Stimulated activated CD4-positive, alpha-beta T cell treated with anti-CD3 and anti-CD28 coated beads, TNF-alpha, amount 100 ng/mL, for 48 hours (primary cell): ENCODE measurements around the gene PUS7.
"Not testable (repeated sequence)": the region's sequence is repeated elsewhere in the genome, so short reads cannot be mapped to it uniquely, and the experiment has no call there.

Experiments
- DNase-seq, 3 donors: peaks; one replicate each; pipeline ENCODE4 v3.0.0-alpha.2; 2020; ENCODE audit warnings: low read depth in 3 of 3

Gene PUS7

GRCh38 chr7:105496521-105496920 lies 25.6 kb downstream of the PUS7 start:
- no peak for DNase-seq

GRCh38 chr7:105493923-105494315 lies 28.2 kb downstream of the PUS7 start:
- DNase-seq = no peak

- DNase-seq = no peak
Measured at GRCh38 chr7:105493196-105493922, 28.7 kb downstream of the PUS7 start.

- no peak for DNase-seq
Measured at GRCh38 chr7:105489409-105489808, 32.7 kb downstream of the PUS7 start.

DNA sequence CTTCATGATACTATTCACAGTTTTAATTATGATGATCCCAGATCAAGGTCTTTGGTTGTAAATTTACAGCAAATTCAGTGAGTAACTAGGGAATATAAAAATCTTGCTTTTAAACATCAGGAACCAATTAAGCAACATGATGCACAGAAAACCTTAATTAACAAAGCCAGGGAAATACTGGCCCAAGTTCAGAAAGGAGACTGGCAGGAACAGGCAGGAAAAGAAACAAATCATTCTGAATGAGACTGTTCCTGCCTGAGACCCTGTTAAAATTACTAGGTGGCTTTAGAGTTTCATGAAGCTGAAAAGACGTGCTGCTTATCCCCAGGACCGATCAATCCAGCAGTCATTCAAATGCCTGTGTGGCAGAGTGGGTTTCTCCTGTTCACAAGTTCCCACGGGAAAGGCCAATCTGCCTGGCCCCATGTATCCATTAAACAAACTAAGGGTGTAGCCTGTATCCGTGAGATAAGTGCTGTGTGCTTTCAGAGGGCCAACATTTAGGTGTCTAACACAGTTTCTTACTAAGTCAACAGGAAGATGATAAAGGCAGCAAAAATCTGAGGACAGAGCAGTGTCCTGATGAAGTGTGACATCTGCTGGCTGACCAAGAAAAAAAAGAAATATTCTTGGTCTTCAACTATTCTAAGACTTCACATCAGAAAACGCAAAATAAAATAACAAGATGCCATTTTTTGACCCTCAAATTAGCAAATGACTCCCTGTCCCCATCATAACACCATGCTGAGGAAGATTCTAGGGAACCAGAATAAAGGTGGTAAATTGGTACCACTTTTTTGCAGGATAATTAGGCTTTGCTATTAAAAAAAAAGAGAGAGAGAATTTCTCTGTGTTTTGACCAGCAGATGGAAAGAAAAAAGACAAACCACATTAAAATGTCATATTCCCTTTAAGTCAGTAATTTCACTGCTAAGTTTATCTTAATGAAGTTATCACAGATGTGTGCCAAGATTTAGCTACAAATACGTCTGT lies 34.2 kb downstream of the PUS7 start:
- DNase-seq = no peak

GRCh38 chr7:105480931-105481330 lies 41.1 kb downstream of the PUS7 start:
- no peak for DNase-seq

DNA sequence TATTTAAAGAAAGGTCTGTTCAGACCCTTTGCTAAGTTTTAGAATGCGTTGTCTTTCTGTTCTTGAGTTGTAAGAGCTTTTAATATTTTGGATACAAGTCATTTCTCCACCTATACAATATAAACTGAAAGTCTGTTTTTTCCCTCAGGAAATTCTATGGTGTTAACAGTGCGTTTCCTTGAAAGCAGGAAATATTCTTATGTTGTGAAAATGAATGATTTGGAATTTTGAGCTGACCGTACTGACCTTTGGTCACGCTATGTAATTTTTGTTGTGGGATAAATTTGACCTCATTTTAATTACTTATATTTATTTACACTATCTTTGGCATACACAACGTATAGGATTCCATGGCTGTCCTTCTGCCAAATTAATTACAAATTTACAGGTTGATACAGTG lies 43.5 kb downstream of the PUS7 start:
- no peak for DNase-seq

GRCh38 chr7:105477908-105478307 lies 44.2 kb downstream of the PUS7 start:
- DNase-seq = no peak

GRCh38 chr7:105474045-105474444 lies 48.0 kb downstream of the PUS7 start:
- no peak for DNase-seq

DNA sequence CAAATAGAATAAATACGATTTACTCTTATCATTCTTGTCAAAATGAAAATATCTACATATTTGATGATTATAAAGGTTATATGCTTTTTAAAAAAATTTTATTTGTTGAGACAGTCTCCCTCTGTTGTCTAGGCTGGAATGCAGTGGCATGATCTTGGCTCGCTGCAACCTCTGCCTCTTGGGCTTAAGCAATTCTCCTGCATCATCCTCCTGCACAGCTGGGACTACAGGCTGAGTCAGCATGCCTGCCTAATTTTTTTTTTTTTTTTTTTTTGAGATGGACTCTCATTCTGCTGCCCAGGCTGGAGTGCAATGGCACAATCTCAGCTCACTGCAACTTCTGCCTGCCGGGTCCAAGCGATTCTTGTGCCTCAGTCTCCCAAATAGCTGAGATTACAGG lies 48.9 kb downstream of the PUS7 start:
- no peak for DNase-seq

DNA sequence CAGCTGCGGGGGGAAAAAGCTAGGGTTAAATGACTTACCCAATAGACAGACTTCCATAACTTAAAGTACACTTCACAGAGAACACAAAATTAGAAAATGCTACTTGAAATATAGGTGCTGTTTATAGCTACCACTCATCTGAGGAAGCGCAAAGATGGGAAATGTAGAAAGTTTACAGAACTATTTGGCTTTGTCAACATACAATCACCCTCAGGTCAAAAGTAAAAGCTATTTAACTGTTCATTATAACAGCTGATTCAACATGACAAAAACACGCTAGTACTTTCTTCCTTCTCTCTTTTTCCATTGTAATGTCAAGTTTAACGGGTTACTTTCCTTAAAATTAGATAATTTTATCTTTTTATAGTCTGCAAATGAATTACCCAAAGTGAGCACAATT lies 51.2 kb downstream of the PUS7 start:
- no peak for DNase-seq

DNA sequence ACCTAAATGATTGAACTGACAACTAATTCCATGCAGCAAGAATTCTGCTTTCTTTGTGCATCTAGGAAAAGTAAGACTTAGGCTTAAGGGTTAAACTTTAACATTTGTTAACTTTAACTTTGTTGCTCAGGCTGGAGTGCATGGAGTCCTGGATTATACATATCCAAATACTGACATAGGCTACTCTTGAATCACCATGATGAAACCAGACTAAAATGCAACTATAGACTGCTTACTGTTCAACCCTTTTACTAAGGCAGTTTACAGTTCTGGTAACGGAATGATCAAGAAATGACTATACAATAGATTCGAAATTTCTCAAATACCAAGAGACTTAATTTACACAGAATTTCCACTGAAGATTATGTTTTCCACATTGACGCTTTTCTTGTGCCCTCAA lies 52.0 kb downstream of the PUS7 start:
- no peak for DNase-seq

GRCh38 chr7:105462765-105463420 lies 59.2 kb downstream of the PUS7 start:
- DNase-seq = no peak

DNA sequence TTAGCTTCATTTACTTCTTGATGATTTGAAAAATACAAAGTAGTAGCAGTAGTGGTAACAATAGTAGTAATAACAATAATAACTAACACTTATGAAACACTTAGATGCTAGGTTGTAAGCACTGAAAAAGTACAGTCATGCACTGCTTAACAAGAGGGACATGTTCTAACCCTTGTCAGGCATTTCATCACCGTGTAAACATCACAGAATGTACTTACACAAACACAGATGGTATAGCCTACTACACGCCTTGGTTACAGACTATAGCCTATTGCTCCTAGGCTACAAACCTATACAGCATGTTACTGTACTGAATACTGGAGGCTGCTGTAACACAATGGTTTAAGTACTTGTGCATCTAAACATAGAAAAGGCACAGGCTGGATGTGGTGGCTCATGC lies 60.6 kb downstream of the PUS7 start:
- DNase-seq = no peak

DNA sequence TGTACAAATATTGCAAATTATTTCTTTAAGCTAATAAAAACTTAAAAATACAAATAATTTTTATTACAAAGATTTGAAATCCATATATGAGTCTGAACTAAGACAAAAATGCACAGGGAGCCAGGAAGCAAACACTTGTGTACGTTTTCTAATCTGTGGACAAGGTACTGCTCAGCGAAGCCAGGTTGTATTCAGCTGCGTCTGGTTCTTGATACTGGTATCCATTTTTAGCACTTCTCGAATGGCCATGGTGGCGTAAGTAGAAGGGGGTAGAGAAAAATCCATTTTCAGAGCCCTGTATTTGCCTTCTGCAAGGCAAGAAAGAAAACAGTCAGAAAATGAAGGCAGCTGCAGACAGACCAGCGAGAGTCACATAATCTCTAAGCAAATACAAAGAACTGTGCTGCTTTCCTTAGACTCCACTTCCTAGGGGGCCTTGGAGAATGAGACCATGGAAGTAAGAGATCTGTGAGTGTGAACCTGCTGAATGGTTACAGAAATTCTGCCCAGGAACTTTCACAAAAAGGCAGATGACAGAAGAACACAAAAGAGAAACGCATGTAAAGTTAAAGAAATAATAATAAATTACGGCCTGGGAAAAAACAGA lies 64.3 kb downstream of the PUS7 start:
- no peak for DNase-seq

GRCh38 chr7:105454921-105455320 lies 67.2 kb downstream of the PUS7 start:
- DNase-seq = no peak

DNA sequence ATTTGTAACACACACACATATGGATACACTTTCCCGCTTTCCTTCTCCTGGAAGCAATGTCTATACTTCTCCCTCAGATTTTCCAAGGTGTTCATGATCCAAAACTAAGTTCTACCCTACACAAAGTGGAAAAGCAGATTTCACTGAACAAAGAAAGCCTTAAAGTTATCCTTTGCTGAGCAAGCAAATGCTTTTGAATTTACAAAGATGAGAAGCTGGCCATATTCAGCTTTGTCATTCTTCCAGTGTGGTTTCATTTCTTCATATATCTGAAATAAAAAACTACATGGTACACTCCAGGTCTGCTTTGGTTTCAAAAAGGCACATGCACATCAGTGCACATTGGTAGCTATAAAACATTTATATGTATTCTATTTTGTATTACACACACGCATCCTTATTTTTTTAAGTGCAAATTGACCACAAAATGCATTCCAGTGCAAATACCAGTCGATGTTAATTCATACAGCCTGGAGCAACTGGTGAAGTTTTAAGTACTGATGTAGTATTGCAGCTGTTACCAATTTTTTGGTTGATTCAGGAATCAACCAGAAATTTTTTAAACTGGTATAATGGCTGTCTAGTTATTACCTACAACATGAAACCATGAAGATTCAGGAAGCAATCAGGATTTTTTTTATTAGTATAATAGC lies 67.8 kb downstream of the PUS7 start:
- DNase-seq = no peak

DNA sequence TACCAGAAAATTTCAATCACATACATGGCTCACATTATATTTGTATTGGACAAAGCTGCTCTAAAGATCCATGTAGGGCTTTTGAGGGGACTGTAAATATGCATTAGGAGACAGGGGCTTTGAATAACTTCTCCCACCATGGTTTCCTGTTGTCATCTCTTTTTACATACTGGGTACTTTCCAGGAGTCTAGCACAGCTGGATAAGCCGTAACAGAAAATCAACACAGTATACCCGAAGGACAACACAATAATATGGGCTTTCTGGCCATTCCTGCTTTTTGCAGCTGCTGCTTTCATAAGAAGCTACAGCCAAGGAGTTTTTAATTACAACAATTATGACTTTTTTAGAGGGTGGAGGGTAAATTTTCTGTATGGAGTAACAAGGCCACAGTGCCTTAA lies 70.0 kb downstream of the PUS7 start:
- DNase-seq = no peak

DNA sequence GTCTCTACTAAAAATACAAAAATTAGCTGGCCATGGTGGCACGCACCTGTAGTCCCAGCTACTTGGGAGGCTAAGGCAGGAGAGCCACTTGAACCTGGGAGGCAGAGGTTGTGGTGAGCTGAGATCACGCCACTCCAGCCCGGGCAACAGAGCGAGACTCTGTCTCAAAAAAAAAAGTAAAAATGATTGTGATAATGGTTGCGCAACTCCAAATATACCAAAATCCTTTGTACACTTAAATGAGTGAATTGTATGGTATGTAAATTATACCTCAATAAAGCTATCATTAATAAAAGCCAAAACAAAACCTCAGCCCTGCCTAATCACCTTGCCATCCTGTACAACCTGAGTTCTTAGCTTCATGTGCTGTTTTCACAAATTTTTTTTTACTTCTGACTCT lies 71.2 kb downstream of the PUS7 start:
- DNase-seq = not testable (repeated sequence)

DNA sequence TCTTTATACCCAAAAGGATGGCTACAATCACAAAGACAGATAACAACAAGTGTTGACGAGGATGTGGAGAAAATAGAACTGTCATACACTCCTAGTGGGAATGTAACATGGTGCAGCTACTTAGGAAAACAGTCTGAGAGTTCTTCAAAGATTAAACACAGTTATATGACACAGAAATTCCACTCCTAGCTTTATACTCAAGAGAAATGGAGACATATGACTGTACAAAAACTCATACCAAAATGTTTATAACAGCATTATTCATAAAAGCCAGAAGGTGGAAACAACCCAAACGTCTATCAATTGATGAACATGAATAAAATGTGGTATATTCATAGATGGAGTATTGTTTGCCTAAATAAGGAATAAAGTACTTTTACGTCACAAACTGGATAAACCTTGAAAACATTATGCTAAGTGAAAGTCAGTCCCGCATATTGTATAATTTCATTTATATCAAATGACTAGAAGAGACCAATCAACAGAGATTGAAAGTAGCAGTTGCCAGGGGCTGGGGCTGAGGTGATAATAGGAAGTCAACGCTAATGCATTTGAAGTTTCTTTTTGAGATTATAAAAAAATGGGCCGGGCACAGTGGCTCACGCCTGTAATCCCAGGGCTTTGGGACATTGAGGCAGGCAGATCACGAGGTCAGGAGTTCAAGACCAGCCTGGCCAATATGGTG lies 71.8 kb downstream of the PUS7 start:
- no peak for DNase-seq

- DNase-seq = no peak
Measured at GRCh38 chr7:105448181-105448580, 73.9 kb downstream of the PUS7 start.
